MM.1S (cell line): ENCODE data around the gene L1TD1.

Experiments
- EZH2 ChIP-seq: fragments of 300-600 bp; sonication (generic); optimal IDR thresholded peaks from 2 replicates; pipeline ENCODE3; 2017; ENCODE audit warnings: low read depth, mild to moderate bottlenecking, antibody characterized with exemption, low read length, mixed read lengths
- TF ChIP-seq, protein P1 (sequence below): fragments of 300-600 bp; sonication (generic); IDR thresholded peaks from 2 replicates; pipeline ENCODE4 v1.5.1; 2016; ENCODE audit warnings: antibody characterized with exemption, low read length, mixed read lengths

DNA sequence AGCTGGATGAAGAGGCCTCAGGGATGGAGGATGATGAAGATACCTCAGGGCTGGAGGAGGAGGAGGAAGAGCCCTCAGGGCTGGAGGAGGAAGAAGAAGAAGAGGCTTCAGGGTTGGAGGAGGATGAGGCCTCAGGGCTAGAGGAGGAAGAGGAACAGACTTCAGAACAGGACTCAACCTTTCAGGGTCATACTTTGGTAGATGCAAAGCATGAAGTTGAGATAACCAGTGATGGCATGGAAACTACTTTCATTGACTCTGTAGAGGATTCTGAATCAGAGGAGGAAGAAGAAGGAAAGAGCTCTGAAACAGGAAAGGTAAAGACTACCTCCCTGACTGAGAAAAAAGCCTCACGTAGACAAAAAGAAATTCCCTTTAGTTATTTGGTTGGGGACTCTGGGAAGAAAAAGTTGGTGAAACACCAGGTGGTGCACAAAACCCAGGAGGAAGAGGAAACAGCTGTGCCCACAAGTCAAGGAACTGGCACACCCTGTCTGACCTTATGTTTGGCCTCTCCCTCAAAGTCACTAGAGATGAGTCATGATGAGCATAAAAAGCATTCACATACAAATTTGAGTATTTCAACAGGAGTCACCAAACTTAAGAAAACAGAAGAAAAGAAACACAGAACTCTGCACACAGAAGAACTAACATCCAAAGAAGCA lies 15.4 kb downstream of the L1TD1 start:
- no peak for TF ChIP-seq EZH2
- TF ChIP-seq, protein P1, sequence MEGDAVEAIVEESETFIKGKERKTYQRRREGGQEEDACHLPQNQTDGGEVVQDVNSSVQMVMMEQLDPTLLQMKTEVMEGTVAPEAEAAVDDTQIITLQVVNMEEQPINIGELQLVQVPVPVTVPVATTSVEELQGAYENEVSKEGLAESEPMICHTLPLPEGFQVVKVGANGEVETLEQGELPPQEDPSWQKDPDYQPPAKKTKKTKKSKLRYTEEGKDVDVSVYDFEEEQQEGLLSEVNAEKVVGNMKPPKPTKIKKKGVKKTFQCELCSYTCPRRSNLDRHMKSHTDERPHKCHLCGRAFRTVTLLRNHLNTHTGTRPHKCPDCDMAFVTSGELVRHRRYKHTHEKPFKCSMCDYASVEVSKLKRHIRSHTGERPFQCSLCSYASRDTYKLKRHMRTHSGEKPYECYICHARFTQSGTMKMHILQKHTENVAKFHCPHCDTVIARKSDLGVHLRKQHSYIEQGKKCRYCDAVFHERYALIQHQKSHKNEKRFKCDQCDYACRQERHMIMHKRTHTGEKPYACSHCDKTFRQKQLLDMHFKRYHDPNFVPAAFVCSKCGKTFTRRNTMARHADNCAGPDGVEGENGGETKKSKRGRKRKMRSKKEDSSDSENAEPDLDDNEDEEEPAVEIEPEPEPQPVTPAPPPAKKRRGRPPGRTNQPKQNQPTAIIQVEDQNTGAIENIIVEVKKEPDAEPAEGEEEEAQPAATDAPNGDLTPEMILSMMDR: no peak
